PFSK-1 (cell line): ENCODE measurements around the gene TLR9.

Source experiments
- POLR2AphosphoS5 ChIP-seq: IDR thresholded peaks from 2 replicates; pipeline ENCODE4 v1.6.1; 2012; ENCODE audit warnings: low read depth, mild to moderate bottlenecking, control low read depth, low read length, moderate library complexity
- SIN3A ChIP-seq: IDR thresholded peaks from 2 replicates; pipeline ENCODE4 v1.6.1; 2012; ENCODE audit warnings: mild to moderate bottlenecking, low read length, moderate library complexity, borderline replicate concordance; ENCODE audit not compliant: insufficient read depth
- TAF1 ChIP-seq: IDR thresholded peaks from 2 replicates; pipeline ENCODE4 v1.6.1; 2012; ENCODE audit warnings: low read length, control low read depth, borderline replicate concordance; ENCODE audit not compliant: insufficient read depth
- TF ChIP-seq, protein P1 (sequence below), 2 experiments: IDR thresholded peaks; 2 replicates each; pipeline versions ENCODE4 v1.6.1 to v1.8.0; 2011 to 2012; ENCODE audit warnings: low read depth in 2 of 2, low read length in 2 of 2, control low read depth in 1 of 2, inconsistent platforms in 1 of 2, mild to moderate bottlenecking in 1 of 2, moderate library complexity in 1 of 2; ENCODE audit not compliant: insufficient read depth in 1 of 2

DNA sequence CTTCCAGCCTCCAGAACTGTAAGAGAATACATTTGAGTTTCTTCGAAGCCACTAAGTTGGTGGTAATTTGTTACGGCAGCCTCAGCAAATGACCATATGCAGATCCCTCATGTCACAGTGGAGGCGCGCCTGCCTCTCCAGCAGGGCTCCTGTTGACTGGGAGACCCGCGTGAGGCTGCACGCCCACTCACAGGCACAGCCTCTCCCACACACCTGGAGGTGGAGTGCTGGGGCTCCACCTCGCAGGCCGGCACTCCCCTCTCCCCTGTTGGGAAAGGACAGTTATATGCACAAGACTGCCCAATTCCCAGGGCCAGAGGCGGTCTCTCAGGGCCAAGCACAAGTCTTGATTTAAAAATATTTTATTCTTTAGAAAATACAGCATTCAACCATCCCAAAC is 2.8 kb upstream of the TLR9 start:
- TF ChIP-seq POLR2AphosphoS5: no peak
- TF ChIP-seq, protein P1, sequence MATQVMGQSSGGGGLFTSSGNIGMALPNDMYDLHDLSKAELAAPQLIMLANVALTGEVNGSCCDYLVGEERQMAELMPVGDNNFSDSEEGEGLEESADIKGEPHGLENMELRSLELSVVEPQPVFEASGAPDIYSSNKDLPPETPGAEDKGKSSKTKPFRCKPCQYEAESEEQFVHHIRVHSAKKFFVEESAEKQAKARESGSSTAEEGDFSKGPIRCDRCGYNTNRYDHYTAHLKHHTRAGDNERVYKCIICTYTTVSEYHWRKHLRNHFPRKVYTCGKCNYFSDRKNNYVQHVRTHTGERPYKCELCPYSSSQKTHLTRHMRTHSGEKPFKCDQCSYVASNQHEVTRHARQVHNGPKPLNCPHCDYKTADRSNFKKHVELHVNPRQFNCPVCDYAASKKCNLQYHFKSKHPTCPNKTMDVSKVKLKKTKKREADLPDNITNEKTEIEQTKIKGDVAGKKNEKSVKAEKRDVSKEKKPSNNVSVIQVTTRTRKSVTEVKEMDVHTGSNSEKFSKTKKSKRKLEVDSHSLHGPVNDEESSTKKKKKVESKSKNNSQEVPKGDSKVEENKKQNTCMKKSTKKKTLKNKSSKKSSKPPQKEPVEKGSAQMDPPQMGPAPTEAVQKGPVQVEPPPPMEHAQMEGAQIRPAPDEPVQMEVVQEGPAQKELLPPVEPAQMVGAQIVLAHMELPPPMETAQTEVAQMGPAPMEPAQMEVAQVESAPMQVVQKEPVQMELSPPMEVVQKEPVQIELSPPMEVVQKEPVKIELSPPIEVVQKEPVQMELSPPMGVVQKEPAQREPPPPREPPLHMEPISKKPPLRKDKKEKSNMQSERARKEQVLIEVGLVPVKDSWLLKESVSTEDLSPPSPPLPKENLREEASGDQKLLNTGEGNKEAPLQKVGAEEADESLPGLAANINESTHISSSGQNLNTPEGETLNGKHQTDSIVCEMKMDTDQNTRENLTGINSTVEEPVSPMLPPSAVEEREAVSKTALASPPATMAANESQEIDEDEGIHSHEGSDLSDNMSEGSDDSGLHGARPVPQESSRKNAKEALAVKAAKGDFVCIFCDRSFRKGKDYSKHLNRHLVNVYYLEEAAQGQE (IDR thresholded peaks at IDR 0.05; ENCODE audit: insufficient read depth in 1 of 2, low read depth in 2 of 2, low read length in 2 of 2): no peak
- TF ChIP-seq SIN3A: no peak
- TF ChIP-seq TAF1: no peak
